Left renal cortex interstitium (tissue), 4 donors: ENCODE data around the gene FSCN2. TPM values are rescaled to one million over a fixed set of nuclear protein-coding genes. Genes with fewer than 3 reads are reported as not detected.

Experiments
- DNase-seq, 4 donors: peaks; one replicate each; pipeline ENCODE4 v3.0.0-alpha.2; 2013; ENCODE audit warnings: low read depth in 4 of 4, low spot score in 2 of 4, missing footprints in 1 of 4
- polyA plus RNA-seq, 4 donors: library from polyadenylated mRNA; unstranded; fragments of 120-200 nt; gene quantifications; one replicate each; pipeline ENCODE4 v1.2.1, GENCODE V29; 2013; ENCODE audit not compliant: insufficient read length in 4 of 4

The FSCN2 gene
- polyA plus RNA-seq, 4 donors: 1.3 to 2.8 (median 2.1) TPM

DNA sequence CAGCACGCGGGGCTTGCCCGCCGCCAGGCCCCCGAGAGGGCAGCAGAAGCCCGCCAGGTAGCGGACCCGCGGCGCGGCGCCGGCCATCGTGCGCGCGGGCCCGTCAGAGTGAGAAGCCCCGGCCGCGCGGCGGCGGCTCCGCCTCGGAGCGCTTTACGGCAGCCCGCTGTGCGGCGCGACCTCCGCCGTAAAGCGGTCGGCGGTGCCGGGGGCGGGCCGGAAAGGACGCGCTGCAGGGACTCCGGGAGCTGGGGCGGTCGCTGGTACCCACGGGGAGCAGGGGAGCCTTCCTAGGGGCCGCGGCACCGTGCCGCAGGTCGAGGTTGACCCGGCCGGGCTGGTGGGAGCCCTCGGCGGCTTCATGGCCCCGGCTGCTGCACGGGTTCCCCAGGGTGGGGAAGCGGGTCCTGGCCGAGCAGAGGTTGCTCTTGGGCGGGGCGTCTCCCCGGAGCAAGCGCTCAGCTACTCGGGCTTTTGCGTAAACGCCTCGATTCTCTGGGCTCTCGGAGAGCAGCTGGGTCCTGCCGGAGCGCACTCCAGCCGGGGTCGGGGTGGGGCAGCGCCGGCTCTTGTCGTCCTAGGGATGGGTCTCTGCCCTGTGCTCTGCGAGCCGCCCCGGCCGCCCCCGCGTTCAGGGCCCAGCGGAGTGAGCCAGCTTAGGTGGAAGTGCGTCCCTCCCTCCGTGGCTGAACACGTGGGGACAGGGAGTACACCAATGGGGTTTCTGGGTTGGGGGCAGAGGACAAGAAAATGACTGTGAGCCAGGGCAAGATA, 24.3 kb downstream of the FSCN2 start, which contains the start of gene FAAP100:
TSS of gene FAAP100 (minus strand) at position 110 of the 774 bp plus-strand sequence. CDS start at position 87, 23 bp downstream.
- peak in 1 of 4 donors; percentile 62 for DNase-seq

DNA sequence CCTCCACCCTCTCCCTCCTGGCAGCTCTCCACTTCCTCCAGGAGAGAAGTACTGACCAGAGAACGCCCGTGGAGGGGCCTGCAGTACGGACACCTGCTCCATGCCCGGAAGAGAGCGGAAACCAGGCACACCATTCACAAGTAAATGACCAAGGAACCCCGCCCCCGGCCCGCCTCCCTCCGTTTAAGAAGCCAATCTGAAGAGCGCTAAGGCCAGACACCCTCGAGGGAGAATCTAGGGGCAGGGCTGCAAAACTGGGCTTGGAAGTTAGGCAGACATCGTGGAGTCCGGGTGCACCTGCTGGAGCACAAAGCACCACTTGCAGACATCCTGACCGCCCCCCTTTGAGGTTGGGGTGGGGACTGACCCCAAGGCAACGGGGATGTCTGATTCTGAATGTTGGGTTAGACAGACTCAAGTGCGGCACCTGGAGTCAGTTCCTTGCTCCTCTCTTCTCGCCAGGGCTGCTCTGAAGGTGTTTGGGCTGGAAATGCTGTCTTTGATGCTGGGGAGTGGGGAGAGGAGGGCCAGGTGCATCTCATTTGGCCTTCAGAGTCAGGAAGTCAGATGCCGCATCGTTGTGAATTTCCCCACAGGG, 24.9 kb downstream of the FSCN2 start:
- DNase-seq: peak in 2 of 4 donors; percentile 53 to 70

DNA sequence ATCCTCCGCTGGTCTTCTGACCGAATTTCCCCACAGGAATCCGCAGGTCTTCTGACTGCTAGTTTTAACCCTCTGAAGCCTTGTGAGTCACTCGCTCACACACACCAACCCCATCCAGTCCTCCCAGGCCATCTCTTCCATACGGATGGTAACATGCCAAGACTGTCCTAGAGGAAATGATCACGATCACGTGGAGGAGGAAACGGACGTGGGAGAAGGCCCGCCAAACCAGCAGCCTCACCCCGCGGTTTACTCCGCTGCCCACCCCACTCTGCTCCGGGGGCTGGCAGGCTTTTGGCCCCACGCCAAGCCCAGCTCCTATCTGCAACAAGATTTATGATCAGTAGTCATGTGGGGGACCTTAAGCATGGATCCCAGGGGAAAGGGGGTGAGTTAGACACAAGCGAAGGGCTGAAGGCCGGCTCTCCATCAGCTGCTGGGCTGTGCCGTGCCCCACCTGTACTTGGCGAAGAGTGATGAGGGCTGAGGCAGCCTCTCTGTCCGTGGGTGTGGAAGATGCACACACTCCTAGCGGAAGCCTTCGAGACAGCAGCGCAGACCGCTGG, 25.5 kb downstream of the FSCN2 start:
- DNase-seq: no peak

DNA sequence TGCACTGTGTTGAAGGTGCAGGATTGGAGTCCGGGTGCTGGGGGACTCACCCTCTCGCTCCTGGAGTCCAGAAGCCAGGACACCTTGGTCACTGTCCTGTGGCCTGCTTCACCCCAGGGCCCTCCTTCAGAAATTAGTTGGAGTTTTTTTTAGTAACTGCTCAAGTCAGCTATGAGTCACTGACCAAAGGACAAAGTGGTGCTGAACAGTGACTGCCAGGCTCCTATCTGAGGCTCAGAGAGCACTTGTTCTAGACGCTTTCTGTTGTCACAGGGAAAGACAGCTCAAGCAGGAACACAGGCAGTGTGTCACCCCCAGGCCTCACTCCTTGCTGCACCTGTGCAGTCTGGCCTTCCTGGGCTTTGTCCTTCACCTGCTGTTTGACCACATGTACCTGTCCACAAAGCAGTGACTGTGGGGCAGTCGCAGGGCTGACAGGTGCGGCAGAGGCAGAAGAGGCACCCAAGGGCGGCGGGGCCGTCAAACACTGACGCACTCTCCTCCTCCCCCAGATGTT, 28.1 kb downstream of the FSCN2 start:
- no peak for DNase-seq

DNA sequence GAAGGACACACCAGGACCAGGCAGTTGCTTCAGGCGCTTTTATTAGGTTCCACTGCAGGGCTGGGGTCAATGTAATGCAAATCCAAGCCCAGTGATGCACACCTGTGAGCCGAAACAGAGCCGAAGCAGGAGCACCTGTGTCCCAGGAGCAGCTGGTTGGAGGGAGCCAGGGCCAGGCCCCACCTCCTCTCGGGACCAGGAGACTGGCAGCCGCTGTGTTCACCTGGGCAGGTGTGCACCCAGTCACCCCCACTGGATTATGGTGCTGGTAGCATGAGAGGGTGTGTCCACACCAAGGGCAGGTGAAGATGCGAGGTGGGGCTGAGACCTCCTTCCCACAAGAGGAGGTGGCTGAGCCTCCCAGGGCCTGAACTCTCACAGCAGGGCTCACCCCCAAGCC, 28.7 kb downstream of the FSCN2 start:
- no peak for DNase-seq

DNA sequence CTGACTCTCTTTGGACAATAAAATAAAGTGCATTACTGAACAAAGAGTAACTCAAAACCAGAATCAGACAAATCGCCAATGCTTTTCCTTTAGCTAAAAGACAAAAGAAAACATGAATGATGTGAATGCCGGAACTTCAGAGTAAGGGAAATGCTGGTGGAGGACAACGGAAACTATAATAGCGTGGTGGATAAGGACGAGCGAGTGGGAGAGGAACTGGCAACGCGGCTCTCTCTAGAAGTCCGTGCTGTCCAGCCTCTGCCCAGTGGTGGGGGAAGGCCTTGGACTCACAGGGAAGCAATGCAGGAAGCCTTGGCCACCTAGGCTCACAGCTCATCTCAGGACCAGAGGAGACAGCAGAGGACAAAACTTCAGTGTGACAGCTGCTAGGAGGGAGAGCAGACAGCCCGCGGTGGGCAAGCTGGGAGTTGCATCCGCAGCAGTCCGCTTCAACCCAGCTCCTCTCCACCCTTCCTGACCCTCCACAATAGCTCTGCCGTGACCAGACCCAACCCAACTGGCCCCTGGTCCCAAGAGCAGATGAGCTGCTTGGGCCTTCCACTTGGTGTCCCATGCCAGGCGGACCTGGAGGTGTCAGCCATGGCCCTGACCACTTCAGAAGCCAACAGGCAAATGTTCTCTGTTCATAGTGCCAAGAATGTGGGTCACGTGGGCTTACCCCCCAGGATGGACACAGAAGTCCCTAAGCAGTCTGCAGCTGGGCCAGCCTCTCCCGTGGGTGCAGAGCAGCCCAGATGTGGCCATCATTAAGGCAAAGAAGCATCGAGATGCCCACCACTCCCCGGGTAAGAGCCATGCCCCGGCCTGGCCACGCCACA, 29.3 kb downstream of the FSCN2 start:
- no peak for DNase-seq

DNA sequence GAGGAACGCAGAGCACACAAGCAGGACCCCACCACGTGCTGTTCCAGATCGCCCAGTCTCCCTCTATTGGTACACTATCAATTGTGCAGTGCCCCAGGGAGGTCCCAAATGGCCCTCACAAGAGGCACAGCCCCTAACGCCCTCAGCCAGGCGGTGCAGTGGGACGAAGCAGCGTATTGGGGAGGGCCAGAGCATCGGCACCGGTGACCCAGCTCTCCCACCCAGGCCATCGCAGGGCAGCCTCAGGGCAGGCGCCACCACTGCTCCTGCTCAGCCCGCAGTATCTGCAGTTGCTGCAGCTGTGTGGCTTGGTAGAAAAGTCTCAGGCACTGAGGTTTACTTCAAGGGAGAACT, 29.9 kb downstream of the FSCN2 start:
- no peak for DNase-seq

DNA sequence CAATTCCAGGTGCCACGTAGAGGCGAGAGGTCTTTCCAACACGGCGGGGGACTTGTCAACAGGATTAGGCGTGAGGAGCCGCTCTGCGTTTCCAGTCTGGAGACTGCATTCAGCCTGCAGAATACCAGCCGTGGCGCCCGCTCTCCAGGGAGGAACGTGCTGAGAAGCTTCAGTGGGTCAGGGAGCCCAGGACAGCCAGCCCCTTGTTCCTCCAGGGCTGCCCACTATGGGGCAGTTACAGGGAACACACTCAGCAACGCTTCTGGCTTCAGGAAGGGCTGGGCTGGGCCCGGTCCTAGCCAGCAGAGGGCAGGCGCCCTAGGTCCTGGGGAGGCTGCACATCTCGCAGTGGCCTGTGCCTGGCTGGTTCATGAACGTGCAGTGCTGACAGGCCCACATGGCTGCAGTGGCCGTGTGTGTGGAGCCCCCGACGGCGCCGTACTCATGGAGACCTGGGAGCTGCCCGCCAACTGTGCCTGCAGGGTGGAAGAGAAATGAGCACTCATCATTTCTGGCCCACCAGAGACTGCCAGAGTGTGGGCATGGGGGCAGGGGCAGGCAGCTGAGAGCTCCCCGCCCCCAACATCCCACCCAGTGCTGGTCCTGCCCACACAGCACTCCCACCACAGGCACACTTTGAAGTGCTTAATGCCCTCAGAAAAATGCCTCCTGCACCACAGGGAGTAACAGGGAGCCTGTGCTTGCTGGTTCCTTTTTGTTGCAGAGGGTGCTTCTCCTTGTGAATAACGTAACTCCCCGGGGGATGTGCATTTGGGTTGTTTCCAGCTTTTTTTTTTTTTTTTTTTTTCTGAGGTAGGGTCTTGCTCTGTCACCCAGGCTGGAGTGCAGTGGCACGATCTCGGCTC, 31.0 kb downstream of the FSCN2 start:
- DNase-seq: no peak

DNA sequence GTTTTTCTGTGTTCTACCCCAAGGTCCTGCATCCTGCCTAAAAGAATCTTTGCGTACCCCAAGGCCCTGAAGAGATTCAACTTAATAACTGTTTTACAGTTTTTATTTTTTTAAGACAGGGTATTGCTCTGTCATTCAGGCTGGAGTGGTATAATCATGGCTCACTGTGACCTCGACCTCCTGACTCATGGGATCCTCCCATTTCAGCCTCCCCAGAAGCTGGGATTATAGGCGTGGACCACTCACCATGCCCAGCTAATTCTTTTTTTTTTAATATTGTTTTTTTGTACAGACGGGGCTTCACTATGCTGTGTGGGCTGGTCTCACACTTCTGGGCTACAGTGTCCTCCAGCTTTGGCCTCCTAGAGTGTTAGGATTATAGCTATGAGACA, 33.3 kb downstream of the FSCN2 start:
- DNase-seq: no peak

DNA sequence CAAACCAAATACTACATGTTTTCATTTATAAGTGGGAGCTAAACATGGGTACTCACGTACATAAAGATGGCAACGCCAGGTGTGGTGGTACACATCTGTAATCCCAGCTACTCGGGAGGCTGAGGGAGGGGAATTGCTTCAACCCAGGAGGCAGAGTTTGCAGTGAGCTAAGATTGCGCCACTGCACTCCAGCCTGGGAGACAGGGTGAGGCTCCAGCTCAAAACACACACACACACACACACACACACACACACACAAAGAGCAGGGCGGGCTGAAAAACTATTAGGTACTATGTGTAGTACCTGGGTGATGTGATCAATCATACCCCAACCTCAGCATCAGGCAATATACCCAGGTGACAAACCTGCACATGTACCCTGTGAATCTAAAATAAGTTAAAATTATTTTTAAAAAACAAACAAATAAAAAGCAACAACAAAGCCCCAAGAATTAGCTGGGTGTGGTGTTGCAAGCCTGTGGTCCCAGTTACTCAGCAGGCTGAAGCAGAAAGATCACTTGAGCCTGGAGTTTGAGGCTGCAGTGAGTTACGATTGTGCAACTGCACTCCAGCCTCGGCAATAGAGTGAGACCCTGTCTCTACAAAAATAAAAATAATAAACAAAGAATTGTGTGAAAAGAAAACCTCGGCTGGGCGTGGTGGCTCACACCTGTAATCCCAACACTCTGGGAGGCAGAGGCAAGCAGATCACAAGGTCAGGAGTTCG, 35.8 kb downstream of the FSCN2 start:
- DNase-seq: no peak

DNA sequence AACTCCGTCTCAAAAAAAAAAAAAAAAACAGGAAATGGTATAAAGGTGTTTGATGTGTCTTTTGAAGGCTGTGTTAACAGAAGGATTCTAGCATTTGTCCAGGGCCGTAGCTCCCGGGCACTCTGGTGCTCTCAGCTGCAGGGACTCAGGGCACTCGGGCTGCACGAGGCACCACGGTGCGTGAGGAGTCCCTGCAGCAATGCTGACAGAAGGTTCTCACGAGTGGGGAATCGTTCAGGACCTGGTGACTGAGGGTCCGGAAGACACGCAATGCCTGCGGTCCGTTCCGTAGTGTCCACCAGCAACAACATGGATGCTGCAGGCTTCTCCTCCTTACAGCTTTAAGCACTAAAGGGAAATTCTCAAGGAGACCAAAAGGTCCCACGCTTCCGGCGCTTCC, 36.6 kb downstream of the FSCN2 start:
- no peak for DNase-seq

DNA sequence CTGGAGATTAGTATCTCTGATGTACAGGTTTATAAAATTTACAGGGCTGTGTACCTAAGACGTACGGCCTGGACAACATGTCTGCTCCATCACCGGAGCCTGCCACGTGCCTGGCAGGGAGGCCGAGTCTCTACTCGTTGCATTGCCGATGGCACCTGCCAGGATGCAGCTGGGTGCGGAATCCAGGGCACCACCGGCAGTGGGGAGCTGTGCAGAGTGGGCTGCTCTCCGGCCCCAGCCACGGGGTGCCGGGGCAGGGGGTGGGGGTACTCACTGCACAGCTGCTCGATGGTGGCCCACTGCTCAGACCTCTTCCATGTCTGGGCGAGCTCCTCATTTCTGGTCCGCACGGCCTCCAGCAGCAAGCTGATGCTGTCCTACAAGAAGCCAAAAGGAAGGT, 37.1 kb downstream of the FSCN2 start:
- no peak for DNase-seq

DNA sequence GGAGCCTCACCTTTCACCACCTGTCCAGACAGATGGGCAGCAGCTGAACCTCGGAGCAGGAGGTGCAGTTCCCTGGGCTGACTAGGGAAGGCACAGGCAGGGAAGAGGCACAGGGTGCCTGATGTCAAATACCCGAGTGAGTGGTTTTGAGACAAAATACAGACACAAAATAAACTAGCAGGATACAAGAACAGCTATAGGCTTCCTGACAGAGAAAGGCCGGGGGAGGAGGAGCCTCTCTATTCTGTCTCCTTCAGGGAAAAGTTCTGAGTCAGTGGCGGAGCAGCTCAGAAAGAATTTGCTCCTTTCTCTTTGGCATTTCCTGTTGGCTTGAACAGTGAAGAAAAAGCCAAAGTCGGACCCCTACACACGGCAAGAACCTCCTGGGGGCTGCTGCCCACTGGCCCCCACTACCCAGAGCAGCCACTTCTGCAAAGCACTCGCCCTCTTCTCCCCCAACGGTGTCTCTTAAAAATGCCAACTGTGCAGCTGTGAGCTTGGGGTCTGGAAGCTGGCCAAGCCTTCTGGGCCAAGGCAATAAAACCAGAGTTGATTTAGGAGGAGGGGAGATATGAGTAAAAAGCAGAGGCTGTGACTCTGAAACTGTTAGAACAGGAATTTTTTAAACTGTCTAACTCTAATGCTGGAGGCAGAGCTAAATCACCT, 38.4 kb downstream of the FSCN2 start:
- DNase-seq: peak in 2 of 4 donors; percentile 56 to 63

DNA sequence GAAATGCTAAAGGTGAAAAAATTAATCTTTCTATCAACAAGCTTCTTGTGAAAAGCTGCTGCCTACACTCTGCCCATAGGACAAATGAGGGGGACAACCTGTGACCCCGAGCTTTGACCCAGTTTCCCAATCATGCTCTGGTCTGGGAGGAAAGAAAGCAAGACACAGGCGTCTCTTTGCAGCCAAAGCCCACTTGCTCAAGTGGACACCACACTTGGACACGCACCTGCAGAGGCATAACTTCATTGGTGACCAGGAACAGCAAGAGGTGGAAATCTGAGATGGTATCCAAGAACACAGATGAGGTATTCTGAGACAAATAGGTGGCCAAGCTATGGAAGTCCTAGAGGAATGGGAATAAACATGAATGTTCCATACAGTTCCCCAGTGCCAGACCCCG, 39.0 kb downstream of the FSCN2 start:
- no peak for DNase-seq

DNA sequence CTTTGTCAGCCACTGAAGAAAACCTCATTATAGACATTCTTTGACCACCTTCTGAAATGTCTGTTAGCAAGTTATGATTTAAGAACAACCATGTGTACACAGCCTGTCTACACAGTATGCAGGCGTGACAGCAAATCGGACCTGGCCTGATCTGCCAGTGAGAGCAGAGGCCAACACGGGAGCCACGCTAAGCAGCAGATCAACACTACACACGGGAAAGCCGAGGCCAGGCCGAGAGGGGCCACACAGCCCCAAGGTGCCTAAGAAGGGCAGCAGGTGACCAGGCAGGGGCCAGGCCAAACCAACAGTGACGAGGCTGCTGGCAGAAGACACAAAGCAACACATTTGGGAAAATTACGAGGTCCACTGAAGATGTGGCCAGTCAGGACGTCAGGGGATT, 40.2 kb downstream of the FSCN2 start:
- no peak for DNase-seq

DNA sequence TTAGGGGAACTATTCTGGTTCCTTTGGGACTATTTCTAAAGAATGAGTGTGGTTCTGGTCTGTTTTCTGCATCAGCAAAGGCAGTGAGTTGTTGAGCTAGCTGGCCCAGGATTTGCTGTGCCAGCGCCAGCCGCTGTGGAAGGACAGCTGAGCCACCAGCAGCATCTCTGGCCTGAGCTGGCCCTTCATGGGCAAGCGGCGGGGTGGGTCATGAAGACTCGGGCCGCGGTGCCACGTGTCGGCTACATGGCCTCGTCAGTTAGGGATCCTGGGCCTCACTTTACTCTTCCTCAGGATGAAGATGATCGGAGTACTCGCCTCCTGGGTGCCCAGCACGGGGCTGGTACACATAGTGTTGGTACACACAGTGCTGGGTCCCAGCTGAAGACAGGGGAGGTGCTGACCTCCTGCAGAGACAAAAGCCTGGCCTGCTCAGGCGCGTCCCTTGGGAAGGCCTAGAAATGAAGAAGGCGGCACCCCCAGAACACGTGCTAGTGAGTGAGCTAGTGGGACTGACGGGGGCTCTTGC, 41.9 kb downstream of the FSCN2 start:
- DNase-seq: no peak

DNA sequence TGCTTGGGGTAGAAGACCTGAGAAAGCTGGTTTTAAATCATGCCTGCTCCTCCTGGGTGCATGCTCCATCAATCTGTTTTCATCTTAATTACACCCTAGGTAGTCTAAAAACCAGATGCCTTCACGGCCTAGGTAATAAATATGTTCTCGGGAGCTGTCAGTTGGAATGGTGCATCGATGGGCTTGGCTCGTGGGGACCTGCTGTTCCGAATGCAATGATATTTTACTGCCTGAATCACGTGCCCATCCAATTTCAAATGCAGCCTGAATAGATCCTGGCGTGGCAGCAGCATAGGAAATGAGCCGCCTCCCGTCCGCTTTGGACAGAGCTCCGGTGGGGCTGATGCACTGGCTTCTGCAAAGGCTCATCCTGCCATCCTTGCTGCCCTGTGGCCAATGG, 42.8 kb downstream of the FSCN2 start:
- no peak for DNase-seq

DNA sequence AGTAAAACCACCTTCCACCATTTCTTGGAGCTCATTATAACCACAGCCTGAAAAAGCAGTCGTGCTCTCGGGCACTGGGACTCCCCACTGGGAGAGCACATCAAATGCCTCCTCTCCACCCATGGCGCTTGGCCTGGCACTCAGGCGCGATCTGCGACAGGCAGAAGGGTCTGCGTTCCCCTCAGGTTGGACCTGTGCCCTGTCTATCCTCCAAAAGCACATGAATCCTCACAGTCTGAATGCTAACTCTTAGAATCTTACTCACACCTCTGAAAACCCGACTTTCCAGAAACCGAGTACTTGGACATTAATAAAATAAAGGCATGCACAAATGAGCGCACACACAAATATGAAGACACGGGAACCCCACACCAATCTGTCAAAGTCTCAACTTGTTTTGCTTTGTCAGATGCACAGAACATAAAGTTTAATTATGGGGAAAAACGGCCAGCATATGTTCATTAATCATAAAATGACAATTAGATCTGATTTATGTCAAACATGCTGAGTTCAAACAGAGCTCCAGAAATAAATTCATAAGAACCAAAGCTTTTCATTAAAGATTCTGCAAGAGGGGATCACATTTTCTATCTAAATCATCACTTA, 44.5 kb downstream of the FSCN2 start:
- DNase-seq: no peak
